Loucy (cell line): ENCODE measurements around the gene RFT1.
A peak's percentile ranks its signal among the peaks of the same experiment; 100 is the strongest.

Experiments used
- H2AFZ ChIP-seq: fragments of 200-600 bp; sonication (generic); 2 replicates; pipeline ENCODE4 v1.6.0; 2016; ENCODE audit warnings: antibody characterized with exemption, mild to moderate bottlenecking, low read length, moderate library complexity
- H3F3A ChIP-seq: fragments of 200-600 bp; 2 replicates; pipeline ENCODE4 v1.6.0; 2016; ENCODE audit warnings: antibody characterized with exemption, low read depth, mild to moderate bottlenecking
- H3K27me3 ChIP-seq: fragments of 200-600 bp; sonication (generic); 2 replicates; pipeline ENCODE4 v1.6.1; 2014; ENCODE audit warnings: low read length, mild to moderate bottlenecking; ENCODE audit not compliant: insufficient read depth, poor library complexity, severe bottlenecking
- H3K36me3 ChIP-seq: fragments of 200-600 bp; sonication (generic); 2 replicates; pipeline ENCODE4 v1.6.1; 2016; ENCODE audit warnings: low read length; ENCODE audit not compliant: insufficient read depth
- H3K4me1 ChIP-seq: fragments of 200-600 bp; sonication (generic); 2 replicates; pipeline ENCODE4 v1.5.1; 2014; ENCODE audit warnings: low read length, mild to moderate bottlenecking; ENCODE audit not compliant: insufficient read depth, poor library complexity, severe bottlenecking
- H3K4me2 ChIP-seq: fragments of 200-600 bp; sonication (generic); 2 replicates; pipeline ENCODE4 v1.6.0; 2014; ENCODE audit warnings: antibody characterized with exemption, low read length, low read depth, mild to moderate bottlenecking; ENCODE audit not compliant: poor library complexity, severe bottlenecking
- H3K4me3 ChIP-seq: fragments of 200-600 bp; sonication (generic); 2 replicates; pipeline ENCODE4 v1.5.1; 2014; ENCODE audit warnings: low read length, mild to moderate bottlenecking, mixed read lengths; ENCODE audit not compliant: poor library complexity, severe bottlenecking
- H3K79me2 ChIP-seq: fragments of 200-600 bp; sonication (generic); 2 replicates; pipeline ENCODE4 v1.6.1; 2014; ENCODE audit warnings: low read length; ENCODE audit not compliant: insufficient read depth
- H3K9ac ChIP-seq: fragments of 200-600 bp; sonication (generic); 2 replicates; pipeline ENCODE4 v1.6.0; 2014; ENCODE audit warnings: mild to moderate bottlenecking, low read depth, low read length, moderate library complexity; ENCODE audit not compliant: poor library complexity, severe bottlenecking
- H3K9me2 ChIP-seq: fragments of 200-600 bp; sonication (generic); replicated peaks from 2 replicates; pipeline ENCODE4 v1.6.1; 2016; ENCODE audit warnings: low read depth, low read length, mixed read lengths
- H3K9me3 ChIP-seq: fragments of 200-600 bp; sonication (generic); 2 replicates; pipeline ENCODE4 v1.6.1; 2014; ENCODE audit warnings: mild to moderate bottlenecking, antibody characterized with exemption, low read length, low read depth; ENCODE audit not compliant: insufficient read depth
- H4K20me1 ChIP-seq: fragments of 200-600 bp; sonication (generic); 2 replicates; pipeline ENCODE4 v1.6.0; 2014; ENCODE audit warnings: antibody characterized with exemption, low read length, mild to moderate bottlenecking; ENCODE audit not compliant: insufficient read depth, poor library complexity, severe bottlenecking
- CTCF ChIP-seq: fragments of 200-600 bp; sonication (generic); conservative IDR thresholded peaks from 2 replicates; pipeline ENCODE4 v1.5.1; 2014; ENCODE audit warnings: mild to moderate bottlenecking, antibody characterized with exemption, low read length
- EZH2phosphoT487 ChIP-seq: fragments of 200-600 bp; IDR thresholded peaks from 2 replicates; pipeline ENCODE4 v1.6.1; 2018; ENCODE audit warnings: antibody characterized with exemption, mild to moderate bottlenecking, moderate library complexity, borderline replicate concordance

RFT1 gene

GRCh38 chr3:53044711-53045517 is 85.3 kb downstream of the RFT1 start:
- Histone ChIP-seq H4K20me1 (peaks cover 24% of the 10 kb centered on the region), H3K36me3 (no peaks in the 10 kb centered on the region), H3F3A (peaks cover 10% of the 10 kb centered on the region), H2AFZ (peak overlapping the region; percentile 52), H3K27me3 (no peaks in the 10 kb centered on the region), H3K4me1 (peaks cover 31% of the 10 kb centered on the region), H3K9me2 (no peaks in the 10 kb centered on the region), H3K79me2 (peaks cover 43% of the 10 kb centered on the region), H3K9me3 (no peaks in the 10 kb centered on the region), H3K4me3 (peak overlapping the region; percentile 93), H3K9ac (peak overlapping the region; percentile 70), H3K4me2 (peak overlapping the region; percentile 91)
- TF ChIP-seq EZH2phosphoT487 (no peak), CTCF (no peak)

GRCh38 chr3:53044371-53044710 is 85.9 kb downstream of the RFT1 start:
- Histone ChIP-seq H3K4me3 (peak overlapping the region; percentile 93), H3F3A (peaks cover 10% of the 10 kb centered on the region), H3K4me1 (peaks cover 32% of the 10 kb centered on the region), H3K9me3 (no peaks in the 10 kb centered on the region), H2AFZ (peak overlapping the region; percentile 52), H3K9ac (peak overlapping the region; percentile 70), H4K20me1 (peaks cover 24% of the 10 kb centered on the region), H3K4me2 (peak overlapping the region; percentile 91), H3K9me2 (no peaks in the 10 kb centered on the region), H3K36me3 (no peaks in the 10 kb centered on the region), H3K79me2 (peaks cover 48% of the 10 kb centered on the region), H3K27me3 (no peaks in the 10 kb centered on the region)
- no peak for TF ChIP-seq EZH2phosphoT487
- no peak for TF ChIP-seq CTCF

DNA sequence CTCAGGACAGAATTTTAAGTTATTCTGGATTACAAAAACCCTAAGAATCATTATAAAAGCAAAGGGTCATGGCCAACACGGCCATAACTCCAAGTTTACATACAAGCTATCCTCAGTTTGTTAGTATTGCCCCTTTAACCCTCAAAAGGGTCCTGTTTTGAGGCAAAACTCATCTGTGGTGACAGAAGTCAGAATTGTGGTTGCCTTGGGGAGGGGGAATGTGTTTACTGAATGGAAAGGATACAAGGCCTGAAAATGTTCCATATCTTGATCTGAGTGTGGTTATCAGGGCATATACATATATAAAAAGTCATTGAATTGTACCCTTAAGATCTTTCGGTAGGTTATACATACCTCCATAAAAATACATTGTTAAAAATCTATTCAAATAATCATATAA is 86.5 kb downstream of the RFT1 start:
- H4K20me1 ChIP-seq = peaks cover 28% of the 10 kb centered on the region
- H3K4me2 ChIP-seq = peak overlapping the region; percentile 91
- H3K4me3 ChIP-seq = peak overlapping the region; percentile 93
- no peak overlapping the region for H2AFZ ChIP-seq
- no peaks in the 10 kb centered on the region for H3K9me2 ChIP-seq
- H3K4me1 ChIP-seq = peaks cover 32% of the 10 kb centered on the region
- H3K27me3 ChIP-seq = no peaks in the 10 kb centered on the region
- H3F3A ChIP-seq = peaks cover 10% of the 10 kb centered on the region
- H3K9me3 ChIP-seq = no peaks in the 10 kb centered on the region
- no peak for TF ChIP-seq EZH2phosphoT487
- TF ChIP-seq CTCF = no peak
- peak overlapping the region; percentile 70 for H3K9ac ChIP-seq
- H3K79me2 ChIP-seq = peaks cover 54% of the 10 kb centered on the region
- H3K36me3 ChIP-seq = no peaks in the 10 kb centered on the region
